Activated CD4-positive, alpha-beta T cell treated with anti-CD3 and anti-CD28 coated beads for 4 hours (primary cell): ENCODE data around the gene HGFAC.
A peak's percentile ranks its signal among the peaks of the same experiment; 100 is the strongest.

Source experiments
- DNase-seq, 2 donors: peaks; one replicate each; pipeline ENCODE4 v3.0.0-alpha.2; 2020

Gene HGFAC

DNA sequence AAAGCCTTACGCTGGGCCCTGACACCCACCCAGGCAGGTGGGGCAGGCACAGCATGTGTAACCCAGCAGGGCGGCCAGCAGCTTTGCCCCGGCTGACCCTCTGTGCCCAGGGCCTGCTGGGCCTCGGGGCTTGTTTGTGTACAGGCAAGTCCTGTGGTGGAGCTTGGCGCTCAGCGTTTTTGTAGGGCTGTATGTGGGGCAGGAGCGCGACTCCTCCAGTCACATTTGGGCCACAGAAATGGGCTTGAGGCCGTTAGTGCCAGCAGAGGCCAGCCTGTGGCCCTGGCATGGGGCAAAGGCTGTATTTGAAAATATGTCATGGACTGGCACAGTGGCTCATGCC is 14.7 kb upstream of the HGFAC start:
- no peak for DNase-seq

DNA sequence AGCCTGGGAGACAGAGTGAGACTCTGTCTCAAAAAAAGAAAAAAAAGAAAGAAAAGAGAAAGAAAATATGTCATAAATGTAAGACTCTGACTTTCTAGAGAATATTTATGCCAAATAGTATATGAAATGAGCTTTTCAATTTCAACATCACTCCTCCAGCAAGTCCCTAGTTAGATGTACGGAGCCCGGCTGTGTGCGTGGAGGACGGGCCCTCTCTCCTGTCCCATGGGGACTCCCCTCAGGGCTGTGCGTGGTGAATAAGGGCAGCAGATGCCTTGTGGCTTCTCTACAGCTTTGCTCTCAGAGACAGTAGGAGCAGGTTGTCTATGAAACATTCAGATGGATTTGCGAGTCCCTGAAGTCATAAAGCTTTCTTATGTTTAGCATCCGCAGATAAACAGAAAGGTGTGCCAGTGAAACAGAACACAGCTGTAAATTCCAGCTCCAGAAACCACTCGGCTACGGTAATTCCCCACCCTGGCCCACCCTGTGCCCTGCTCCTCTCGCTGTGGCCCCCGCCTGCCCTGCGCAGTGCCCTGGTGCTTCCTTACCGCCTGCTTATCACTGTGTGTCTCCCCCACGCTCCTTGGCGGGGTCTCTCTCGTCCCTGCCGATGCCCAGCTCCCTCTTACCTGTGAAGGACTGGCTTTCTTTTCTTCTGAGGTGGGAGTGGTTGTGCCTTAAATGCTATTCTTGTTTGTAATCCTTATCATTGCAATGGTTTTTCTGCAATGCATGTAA is 13.9 kb upstream of the HGFAC start:
- DNase-seq = no peak

DNA sequence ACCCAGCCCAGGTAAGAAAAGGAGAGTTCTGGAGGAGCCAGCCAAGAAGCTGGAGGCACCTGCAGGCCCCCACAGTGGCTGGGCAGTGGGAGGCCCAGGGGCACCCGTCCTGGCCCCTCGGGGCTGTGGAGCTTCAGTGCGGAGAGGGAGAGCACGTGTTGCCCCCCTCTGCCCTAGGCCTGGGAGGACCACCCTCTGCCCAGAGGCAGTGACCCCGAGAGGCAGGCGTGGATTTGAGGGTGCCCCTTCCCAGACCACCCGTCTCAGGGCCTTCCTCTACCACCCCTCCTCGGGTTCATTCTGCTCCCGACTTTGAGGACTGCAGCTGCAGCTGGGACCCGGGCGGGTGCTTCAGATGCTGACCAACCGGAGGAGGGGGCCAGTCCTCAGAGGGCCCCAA is 12.1 kb upstream of the HGFAC start:
- DNase-seq = no peak

DNA sequence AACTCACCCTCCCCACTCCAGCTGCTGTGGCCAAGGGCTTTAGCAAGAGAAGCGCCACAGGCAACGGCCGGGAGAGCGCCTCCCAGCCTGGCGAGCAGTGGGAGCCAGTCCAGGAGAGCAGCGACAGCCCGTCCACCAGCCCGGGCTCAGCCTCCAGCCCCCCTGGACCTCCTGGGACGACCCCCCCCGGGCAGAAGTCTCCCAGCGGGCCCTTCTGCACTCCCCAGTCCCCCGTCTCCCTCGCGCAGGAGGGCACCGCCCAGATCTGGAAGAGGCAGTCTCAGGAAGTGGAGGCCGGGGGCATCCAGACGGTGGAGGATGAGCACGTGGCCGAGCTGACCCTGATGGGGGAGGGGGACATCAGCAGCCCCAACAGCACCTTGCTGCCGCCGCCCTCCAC is 11.2 kb upstream of the HGFAC start:
- DNase-seq = no peak

DNA sequence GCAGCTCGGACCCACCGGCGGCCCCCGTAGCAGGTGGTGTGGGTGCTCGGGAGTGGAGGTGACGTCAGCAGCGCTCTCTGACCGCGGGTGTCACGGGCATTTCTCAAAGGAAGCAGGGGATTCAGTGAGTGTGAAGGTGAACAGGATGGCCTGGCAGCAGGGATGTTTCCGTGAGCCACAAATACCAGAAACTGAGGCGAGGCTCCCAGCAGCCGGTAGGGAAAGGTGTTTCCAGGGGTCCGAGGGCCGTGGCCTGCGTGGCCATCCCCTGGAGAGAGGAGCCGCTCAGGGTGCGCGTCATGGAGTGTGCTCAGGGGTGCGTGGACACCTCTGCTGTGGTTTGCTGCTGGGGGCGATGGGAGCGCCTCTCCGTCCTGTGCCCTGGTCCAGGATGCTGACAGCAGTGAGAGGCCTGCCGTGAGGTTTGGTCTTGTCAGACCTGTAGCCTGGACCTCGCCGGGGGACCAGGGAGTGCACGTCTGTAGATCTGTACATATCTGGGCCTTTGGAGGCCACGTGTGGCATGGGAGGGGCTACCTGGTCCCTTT is 10.2 kb upstream of the HGFAC start:
- no peak for DNase-seq

DNA sequence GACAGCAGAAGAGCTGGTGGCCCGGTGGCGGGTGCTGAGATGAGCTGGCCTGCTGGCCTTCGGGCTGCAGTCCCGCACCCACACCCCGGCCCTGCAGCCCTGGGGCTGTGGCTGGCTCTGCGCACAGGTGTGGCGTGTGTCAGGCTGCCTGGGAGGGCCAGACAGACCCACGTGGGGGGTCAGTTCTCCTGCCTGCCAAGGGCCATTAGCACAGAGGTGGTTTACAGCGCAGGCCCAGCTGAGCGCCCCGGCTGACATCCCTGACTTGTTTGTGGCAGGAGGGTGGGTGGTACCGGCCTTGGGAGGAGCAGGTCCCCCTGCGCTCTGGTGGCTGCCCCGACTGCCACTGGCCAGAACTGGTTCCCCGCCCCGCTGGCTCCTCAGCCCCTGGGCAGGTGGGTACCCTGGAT is 9.4 kb upstream of the HGFAC start:
- no peak for DNase-seq

DNA sequence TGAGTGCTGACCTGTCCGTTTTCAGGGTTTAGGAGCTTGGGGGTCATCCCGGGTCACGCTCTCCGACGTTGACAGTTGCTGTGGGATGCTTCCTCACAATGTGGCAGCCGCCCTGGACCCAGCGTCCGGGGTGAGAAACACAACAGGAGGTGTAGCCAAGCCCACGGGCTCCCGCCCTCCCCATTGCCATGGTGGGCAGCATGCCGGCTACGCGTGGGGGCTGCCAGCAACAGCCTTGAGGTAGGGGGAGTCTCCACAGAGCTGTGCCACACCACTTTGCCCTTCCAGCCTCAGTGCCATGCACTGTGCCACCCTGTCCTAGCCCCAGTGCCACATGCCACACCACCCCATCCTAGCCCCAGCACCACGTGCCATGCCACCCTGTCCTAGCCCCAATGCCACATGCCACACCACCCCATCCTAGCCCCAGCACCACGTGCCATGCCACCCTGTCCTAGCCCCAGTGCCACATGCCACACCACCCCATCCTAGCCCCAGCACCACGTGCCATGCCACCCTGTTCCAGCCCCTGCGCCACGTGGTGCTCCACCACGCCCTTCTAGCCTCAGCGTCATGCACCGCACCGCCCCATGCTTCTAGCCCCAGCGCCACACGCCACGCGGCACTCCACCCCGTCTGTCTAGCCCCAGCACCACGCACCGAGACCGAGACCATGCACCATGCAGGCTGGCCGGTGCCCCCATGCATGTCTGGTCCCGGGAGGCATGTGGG is 8.5 kb upstream of the HGFAC start:
- DNase-seq = no peak

DNA sequence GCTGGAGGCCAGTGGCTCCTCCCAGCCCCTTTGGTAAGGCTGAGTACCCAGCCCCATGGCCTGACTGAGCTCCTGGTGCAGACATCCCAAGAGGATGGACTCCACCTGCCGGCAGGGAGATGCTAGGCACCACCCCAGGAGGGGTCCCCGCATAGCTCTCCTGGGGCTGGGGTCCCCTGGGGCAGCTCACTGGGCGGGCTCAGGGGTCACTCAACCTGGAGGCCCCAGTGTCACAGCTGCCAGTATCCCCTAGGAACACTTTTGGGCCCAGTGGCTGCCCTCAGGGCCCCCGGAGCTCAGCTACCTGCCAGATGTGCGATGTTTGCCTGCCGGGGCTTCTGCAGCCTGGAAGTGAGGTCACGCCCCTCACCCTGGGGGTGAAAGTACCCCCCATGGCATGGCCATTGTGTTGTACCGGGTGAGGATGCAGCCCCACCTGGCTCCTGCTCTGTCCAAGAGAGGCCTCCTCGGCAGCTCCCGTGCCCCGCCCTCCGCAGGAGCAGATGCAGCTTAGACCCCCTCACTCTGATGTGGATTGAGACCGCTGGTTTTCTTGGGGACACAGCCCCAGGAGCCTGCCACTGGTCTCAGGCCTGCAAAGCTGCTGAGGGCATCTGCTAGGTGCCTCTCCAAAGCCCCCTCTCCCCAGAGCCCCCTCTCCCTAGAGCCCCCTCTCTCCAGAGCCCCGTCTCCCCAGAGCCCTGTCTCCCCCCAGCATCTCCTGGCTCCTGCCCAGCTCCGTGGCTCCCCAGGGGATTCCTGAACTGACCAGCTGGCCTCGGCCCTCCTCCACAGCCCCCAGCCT is 6.7 kb upstream of the HGFAC start:
- no peak for DNase-seq

DNA sequence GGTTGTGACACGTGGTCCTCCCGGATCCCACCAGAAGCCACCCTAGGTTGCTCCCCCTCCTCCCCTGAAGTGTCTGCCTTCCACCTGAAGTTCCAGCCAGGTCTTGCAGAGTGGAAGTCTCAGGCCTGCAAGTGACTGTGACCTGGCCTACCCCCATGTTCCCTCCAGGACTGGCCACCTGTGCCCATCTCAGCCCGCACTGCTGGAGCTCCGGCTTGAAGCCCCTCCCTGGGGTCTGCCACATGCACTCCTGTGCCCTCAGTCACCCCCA is 6.1 kb upstream of the HGFAC start:
- no peak for DNase-seq

DNA sequence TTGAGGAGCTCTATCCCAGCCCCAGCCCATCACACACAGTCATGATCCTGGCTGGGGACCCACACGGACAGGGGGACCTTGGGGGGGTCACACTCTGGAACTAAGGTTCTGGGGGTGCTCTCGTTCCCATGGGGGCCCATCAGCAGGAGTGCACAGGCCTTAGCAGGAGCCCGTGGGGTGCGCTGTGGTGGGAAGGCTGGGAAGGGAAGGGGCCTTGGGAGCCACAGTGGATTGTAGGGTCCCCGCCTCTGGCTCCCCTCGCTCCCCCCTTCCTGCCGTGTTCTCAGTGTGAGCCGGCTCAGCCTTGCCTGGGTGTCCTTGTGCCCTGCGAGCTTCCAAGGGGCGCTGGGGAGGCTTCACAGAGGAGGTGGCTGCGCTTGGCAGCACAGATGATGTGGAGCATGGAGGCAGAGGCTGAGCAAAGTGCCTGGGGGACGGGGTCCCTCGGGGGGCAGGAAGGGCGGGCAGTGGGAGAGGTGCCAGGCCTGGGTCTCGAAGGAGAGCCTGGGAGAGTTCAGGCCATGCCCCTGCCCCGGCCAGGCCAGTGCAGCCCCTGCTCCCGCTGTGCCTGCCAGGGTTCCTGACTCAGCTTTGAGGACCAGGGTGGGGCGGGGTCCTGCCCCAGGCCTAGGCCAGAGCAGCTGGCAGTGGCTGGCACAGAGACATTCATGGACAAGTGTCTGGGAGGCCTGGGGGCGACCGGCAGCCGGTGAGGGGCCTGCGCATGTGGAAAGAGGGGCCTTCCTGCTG is 5.5 kb upstream of the HGFAC start:
- no peak for DNase-seq

DNA sequence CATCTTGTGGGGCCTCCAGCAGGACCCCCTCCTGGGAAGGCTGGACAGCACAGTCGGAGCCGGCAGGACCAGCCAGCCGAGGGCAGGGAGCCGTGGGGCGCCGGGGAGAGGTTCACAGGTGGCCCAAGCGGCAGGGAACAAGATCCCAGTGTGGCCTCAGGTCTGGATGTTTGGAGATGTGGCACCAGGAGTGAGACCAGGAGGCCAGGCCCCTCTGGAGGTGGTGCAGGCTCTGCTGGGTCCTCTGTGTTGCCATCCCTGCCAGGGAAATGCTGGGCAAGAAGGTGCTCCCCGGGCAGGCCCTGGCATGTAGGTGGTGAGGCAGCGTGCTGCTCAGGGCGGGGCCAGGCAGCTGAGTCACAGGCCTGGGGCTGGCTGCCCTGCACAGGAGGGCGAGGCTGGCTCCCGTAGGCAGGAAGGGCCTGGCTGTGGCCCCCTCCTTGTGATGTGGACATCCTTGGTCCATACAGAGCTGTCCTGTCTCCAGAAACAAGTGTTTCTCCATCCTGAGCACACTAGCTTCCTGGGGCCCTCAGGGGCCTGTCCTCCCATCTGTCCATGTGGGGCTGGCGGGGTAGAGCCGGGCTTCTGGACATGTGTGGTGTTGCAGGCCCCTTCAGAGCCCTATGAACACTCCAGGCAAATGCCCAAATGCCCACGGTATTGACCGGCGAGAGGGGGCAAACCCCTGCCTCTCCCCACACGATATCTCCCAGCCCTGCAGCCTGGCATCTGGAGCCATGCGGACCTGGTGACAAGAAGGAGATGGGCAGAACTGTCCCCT is 4.8 kb upstream of the HGFAC start:
- no peak for DNase-seq

DNA sequence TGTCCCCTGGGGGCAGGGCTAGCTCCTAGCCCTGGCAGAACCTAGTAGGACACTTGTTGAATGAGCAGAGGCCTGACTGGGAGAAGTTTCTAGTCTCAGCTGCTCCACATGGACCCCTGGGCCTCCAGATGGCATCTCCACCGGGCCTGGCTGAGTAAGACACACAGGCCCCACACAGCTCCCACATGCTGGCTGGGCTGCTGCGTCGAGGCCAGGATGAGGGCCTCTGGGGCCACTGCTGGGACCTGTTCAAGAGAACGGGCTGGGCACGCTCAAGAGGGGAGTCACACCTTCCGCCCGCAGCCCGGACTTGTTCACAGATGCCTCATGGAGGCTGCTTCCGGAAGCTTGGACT is 4.2 kb upstream of the HGFAC start:
- no peak for DNase-seq

DNA sequence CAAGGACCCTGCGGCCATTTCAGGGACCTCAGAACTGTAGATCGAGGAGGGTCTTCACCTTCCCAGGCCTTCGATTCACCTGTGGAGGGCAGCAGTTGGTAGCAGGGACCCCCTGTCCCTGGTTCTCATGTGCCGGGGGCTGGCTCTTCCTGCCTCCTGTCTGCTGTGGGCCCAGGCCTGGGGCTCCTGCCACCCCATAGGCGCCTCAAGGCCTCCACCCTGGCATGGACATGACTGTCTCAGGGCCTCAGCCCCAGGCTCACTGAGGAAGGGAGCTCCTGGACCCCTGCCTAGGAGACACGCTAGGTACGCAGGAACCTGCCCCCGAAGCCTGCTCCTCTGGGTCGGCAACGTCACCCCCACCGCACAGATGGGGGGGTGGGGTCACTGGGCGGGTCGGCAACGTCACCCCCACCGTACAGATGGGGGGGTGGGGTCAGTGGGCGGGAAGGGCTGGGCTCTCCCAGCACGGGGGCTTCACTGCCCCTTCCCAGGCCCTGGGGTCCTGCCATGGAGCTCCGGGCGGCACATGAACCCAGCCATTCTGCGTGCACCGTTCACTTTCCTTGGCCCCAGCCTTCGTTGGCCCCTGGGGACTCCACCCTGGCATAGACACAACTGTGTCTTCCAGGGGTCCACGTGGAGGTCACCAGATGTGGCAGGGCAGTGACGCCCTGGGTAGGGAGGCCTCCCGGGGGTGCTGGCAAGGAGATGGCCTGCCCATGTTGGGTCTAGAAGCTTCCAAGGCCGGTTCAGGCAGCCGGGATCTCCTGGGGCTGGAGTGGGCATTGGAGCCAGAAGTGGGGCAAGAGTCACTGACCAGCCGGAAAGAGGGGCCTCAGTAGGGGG is 3.5 kb upstream of the HGFAC start:
- DNase-seq = no peak

DNA sequence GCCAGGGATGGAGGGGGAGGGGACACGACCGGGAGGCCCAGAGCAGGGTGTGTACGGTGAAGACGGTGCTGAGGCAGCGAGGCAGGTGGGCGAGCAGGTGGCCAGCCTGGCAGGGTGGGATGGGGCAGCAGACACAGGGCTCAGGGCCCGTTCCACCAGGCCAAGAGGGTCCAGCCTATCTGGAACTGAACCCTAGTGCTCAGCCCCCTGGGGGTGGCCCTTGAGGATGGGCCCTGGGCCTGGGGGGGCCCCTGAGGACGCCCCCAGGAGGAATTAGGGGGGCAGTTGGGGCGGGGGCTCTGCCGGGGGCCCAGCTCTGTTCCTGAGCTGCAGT is 3.0 kb upstream of the HGFAC start:
- DNase-seq = no peak

DNA sequence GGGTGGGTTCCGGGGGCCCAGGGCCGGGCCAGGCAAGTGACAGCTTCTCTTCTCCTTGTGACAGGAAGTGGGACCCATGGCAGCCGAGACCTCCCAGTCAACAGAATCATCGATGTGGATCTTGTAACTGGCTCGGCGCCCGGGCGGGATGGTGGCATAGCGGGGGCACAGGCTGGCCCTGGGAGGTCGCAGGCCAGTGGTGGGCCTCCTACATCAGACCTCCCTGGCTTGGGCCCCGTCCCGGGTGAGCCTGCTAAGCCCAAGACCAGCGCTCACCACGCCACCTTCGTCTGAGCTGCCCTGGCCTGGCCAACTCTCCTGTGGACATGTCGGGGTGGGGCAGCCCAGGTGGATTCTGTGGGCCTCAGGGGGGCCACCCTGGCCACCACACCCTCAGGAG is 2.4 kb upstream of the HGFAC start:
- DNase-seq = no peak

DNA sequence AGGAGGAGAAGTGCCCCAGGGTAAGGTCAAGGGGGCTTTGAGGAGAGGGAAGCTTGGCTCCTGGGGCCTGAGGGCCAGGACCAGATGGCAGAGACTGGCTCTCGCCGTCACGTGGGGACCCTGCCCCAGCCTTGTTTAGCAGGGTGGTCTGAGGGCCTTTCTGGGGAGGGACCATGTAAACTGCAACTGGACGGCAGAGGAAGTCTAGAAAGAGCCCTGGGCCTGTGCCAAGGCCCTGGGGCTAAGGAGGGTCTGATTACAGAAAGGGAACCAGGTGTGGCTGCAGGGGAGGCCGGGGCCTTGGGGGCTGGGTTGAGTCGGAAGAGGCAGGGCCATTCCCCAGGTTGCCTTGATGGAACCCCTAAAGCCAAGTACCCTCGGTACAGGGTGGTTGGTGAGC is 1.8 kb upstream of the HGFAC start:
- no peak for DNase-seq

DNA sequence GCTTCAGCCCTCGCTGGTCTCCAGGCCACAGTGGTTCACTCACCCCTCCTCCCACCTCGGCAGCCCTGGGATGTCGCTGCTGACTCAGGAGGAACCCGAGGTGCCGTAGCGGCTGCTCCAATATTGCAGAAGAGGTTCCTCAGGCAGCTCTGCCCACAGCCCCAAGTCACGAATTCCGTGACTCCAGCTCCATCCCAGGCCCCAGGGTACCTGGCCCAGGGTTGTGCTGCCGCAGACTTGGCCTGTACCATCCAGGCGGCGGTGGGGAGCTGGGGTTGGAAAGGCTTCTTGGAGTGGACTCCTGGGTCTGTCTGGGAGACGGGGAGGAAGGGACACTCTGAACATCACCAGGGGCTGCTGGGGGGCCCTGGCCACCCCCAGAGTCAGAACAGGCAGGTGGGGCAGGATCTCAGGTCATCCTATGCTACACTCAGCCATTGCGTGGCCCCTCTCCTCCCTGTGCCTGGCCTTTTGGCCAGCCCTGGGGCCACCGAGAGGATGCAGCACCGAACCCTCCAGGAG is 728 bp upstream of the HGFAC start:
- no peak for DNase-seq

DNA sequence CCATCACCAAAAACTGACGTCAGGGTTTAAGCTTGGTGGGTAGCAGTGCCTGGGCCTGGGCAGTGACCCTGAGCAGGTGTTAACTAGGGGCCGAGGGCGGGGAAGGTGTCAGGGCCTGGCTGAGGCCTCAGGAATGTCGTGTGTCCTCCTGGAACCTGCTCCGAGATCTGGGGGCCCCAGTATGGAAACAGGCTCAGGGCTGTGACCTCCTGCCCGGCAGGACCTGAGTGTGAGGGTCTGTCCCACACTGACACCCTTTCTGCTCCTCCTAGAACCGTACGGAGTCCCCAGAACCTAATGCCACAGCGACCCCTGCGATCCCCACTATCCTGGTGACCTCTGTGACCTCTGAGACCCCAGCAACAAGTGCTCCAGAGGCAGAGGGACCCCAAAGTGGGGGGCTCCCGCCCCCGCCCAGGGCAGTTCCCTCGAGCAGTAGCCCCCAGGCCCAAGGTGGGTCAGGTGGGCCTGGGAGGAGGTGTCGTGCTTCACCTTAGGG is 741 bp downstream of the HGFAC start:
- DNase-seq = no peak

DNA sequence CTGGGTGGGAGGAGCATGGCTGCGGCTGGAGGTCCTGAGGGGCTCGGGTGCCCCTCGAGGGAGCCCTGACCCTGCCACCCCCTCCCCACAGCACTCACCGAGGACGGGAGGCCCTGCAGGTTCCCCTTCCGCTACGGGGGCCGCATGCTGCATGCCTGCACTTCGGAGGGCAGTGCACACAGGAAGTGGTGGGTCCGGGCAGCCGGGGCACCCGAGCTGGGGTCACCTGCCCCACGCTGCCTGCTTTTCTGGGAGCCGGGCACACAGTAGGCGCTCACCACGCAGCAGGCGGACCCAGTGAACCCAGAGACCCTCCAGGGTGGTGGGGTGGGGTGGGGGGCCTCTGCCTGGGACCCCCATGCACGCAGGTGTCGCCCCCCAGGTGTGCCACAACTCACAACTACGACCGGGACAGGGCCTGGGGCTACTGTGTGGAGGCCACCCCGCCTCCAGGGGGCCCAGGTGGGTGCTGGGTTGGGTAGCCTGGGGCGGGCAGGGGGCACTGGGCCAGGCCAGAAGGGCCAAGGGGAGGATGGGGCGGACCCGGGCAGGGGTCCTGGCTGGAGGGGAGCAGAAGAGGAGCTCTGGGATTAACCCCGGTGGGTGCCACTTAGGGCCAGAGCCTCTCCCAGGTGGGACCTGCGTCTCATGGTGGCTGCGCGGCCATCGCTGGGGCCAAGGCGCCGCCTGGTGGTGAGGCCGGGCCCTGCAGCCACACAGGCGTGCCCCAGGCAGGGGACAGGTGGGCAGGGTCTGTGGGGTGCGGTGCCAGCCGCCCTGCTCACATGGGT is 1.4 kb downstream of the HGFAC start:
- peak; percentile 47 to 55 for DNase-seq

DNA sequence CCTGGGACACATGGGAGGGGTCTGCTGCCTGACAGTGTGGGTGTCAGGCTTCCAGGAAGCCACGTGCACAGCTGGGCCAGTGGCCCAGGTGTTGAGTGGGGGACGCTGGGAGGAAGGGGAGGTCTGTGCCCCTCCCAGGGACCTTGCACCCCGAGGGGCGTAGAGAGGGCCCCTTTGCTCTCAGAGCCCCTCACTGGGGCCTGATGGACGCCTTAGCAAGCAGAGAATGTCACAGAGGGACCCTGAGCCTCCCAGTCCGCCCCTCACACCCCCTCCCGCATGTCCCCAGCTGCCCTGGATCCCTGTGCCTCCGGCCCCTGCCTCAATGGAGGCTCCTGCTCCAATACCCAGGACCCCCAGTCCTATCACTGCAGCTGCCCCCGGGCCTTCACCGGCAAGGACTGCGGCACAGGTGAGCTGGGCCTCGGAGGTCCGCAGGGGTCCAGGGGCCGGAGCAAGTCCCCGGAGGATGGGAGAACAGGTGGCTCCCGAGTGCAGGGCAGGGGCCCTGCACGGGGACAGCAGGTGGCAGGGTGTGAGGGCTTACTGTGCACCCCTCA is 2.1 kb downstream of the HGFAC start:
- no peak for DNase-seq
